ENCODE data around the gene MXRA7.

Gene MXRA7

DNA sequence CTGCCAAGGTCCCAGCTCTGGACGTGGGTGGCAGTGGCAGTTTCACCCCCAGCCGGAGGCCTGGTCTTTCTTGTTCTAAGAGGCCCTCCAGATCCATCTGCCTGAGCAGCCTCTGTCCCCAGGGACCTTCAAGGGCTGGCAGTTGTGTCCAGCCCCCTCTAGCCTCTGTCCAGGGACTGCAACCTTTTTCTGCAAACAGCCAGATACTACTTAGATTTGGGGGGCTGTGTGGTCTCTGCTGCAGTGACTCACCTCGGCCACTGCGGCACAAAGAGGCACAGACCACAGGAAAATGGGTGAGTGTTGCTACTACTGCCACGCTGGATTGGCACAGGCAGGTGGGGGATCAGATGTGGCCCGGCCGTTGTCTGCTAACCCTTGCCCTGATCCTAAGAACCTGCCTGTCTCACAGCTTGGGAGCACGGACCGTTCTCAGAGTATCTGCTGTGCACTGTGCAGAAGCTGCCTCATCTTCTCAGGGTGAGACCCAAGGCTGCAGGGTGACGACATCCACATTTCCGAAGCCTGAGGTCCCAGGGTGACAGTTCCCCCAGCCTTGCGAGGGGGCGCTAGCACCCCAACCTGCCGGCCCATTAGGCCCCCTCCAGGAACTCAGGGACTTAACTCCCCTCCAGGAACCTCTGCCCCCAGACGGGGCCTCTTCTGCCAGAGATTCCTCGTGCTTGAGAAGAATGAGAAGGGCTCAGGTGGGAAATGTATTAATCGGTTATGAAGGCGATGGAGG lies 27.6 kb downstream of the MXRA7 start:
- TF ChIP-seq, protein P1, sequence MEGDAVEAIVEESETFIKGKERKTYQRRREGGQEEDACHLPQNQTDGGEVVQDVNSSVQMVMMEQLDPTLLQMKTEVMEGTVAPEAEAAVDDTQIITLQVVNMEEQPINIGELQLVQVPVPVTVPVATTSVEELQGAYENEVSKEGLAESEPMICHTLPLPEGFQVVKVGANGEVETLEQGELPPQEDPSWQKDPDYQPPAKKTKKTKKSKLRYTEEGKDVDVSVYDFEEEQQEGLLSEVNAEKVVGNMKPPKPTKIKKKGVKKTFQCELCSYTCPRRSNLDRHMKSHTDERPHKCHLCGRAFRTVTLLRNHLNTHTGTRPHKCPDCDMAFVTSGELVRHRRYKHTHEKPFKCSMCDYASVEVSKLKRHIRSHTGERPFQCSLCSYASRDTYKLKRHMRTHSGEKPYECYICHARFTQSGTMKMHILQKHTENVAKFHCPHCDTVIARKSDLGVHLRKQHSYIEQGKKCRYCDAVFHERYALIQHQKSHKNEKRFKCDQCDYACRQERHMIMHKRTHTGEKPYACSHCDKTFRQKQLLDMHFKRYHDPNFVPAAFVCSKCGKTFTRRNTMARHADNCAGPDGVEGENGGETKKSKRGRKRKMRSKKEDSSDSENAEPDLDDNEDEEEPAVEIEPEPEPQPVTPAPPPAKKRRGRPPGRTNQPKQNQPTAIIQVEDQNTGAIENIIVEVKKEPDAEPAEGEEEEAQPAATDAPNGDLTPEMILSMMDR (conservative IDR thresholded peaks at IDR 0.05; ENCODE audit: low read depth, low read length), result peak; percentile 19
- no peak for DNase-seq (ENCODE audit: low read depth)
- H3K4me3 ChIP-seq (ENCODE audit: low read depth, low read length), result no peak overlapping the region

DNA sequence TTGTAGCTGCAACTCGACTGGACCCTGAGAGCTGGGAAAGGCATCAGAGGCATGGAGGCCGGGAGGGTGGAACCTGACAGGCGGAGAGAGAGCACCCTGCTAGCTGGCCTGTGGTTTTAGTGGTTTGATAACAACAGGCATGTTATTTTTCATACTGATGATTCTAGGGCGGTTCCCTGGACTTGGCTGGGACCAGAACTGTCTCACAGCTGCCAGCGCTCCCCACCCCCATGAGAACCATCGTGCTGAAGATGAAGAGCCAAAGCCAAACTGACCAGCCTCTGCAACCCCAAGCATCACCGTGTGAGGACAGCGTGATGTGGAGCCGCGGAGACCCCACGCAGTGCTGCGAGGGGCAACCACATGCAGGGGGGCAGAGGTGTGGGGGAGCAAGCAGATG lies 28.5 kb downstream of the MXRA7 start:
- H3K4me3 ChIP-seq (ENCODE audit: low read depth, low read length), result no peak overlapping the region
- TF ChIP-seq, protein P1 (conservative IDR thresholded peaks at IDR 0.05; ENCODE audit: low read depth, low read length), result no peak
- peak; percentile 66 for DNase-seq (ENCODE audit: low read depth)

DNA sequence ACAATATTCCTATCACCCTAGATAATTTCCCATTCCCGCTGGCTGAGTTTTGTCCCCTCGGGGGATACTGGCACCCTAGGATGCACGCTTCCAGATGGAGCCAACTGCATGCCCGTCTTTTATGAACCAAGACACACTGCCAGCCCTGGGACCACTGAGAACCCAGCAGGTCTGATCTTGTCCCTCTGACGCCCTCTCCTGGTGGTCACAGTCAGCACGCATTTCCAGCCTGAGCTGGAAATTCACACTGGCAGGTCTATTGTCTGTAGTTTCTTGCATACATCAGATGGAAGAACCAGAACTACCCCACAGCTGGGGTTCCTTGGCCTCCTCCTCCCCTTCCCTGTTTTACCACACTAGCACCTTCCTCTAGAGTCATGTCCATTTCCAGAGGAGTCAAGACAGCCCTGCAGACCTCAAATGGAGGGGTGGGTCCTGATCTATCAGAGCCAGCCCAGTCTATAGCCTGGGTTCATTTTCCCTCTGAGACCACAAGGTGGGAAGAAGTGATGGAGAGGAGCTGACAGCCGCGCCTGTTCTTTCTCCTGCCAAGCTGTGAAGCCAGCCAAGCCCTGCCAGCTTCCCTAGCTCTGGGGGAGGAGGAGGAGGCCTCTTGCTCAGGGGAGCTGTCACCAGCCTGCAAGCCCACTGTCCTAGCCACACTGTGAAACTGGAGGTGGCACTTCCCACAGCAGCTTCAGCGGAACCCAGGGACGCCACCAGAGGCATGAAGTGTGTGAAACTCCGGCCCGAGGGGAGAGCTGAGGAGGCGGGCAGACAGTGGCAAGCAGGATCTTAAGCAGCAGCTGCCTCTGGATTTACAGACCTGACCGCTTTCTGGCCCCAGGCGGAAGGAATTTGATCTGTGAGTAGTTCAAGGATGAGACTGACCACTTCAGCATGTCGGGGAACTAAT lies 29.3 kb downstream of the MXRA7 start:
- DNase-seq (ENCODE audit: low read depth), result peak; percentile 85
- TF ChIP-seq, protein P1 (conservative IDR thresholded peaks at IDR 0.05; ENCODE audit: low read depth, low read length), result peak; percentile 94
- no peak overlapping the region for H3K4me3 ChIP-seq (ENCODE audit: low read depth, low read length)

DNA sequence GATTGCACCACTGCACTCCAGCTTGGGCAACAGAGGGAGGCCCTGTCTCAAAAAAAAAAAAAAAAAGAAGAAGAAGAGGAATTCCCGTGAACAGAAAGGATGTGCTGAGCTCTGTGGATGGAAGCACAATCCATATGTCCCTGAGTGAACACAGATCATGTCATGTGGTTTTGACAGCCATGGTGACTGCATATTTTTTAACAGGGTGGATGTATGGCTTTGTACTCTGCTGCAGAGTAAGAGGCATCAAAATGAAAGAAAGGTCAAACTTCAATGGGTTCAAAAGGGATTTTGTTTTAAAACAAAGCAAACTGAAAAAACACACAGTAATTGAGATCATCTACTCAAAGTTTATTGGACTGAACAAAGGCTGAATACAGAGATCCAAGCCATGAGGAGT lies 31.5 kb downstream of the MXRA7 start:
- no peak overlapping the region for H3K4me3 ChIP-seq (ENCODE audit: low read depth, low read length)
- no peak for DNase-seq (ENCODE audit: low read depth)
- TF ChIP-seq, protein P1 (conservative IDR thresholded peaks at IDR 0.05; ENCODE audit: low read depth, low read length), result no peak

DNA sequence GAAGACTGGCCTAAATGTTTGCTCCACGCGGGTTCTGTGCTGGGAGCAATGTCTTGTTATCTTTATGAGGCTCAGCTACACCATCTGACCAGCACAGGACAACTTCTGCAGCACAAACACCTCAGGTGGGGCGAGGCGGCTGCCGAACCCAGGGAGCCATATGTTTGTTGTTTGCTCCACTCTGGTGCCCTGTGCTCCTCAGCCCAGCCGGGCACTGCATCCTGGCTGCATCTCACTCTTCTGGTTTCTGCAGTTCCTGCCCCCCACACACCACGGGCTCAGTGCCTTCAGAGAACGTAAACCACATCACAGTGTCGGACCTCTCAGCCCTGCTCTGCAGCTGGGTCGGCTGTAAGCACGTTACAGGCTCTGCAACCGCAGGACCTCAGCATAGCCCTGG lies 32.4 kb downstream of the MXRA7 start:
- no peak for DNase-seq (ENCODE audit: low read depth)
- no peak overlapping the region for H3K4me3 ChIP-seq (ENCODE audit: low read depth, low read length)
- TF ChIP-seq, protein P1 (conservative IDR thresholded peaks at IDR 0.05; ENCODE audit: low read depth, low read length), result no peak

DNA sequence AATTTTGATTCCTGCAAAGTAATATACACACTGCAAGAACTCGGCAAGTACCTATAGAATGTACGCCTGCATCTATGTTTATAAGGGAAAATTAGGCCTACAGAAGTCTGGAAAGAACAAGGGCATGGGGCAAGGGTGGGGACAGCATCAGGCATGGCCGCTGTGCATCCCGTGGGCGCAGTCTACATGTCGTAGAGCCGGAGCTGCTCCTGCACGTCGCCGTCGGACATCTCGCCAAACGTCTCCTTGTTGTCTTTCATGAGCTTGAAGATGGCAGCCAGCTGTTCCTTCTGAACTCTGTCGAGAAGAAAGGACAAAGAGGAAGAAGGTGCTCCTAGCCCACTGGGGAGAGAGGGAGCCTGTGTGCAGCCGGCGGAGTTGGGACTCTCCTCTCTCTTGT lies 33.4 kb downstream of the MXRA7 start:
- no peak overlapping the region for H3K4me3 ChIP-seq (ENCODE audit: low read depth, low read length)
- TF ChIP-seq, protein P1 (conservative IDR thresholded peaks at IDR 0.05; ENCODE audit: low read depth, low read length), result no peak
- DNase-seq (ENCODE audit: low read depth), result no peak

All from choroid plexus epithelial cell (primary cell).